ENCODE measurements around the gene CDPF1.

GRCh38 chr22:46229701-46230100 is 20.4 kb downstream of the CDPF1 start:
- TF ChIP-seq CTCF (IDR thresholded peaks at IDR 0.05) (no peak), POLR2AphosphoS5 (IDR thresholded peaks at IDR 0.05; ENCODE audit: low read depth, low read length) (no peak), SIN3A (IDR thresholded peaks at IDR 0.05; ENCODE audit: borderline replicate concordance, insufficient read depth, low read depth, low read length) (no peak), TCF7L2 (IDR thresholded peaks at IDR 0.05; ENCODE audit: low read depth, low read length) (no peak)
- TF ChIP-seq, protein P1, sequence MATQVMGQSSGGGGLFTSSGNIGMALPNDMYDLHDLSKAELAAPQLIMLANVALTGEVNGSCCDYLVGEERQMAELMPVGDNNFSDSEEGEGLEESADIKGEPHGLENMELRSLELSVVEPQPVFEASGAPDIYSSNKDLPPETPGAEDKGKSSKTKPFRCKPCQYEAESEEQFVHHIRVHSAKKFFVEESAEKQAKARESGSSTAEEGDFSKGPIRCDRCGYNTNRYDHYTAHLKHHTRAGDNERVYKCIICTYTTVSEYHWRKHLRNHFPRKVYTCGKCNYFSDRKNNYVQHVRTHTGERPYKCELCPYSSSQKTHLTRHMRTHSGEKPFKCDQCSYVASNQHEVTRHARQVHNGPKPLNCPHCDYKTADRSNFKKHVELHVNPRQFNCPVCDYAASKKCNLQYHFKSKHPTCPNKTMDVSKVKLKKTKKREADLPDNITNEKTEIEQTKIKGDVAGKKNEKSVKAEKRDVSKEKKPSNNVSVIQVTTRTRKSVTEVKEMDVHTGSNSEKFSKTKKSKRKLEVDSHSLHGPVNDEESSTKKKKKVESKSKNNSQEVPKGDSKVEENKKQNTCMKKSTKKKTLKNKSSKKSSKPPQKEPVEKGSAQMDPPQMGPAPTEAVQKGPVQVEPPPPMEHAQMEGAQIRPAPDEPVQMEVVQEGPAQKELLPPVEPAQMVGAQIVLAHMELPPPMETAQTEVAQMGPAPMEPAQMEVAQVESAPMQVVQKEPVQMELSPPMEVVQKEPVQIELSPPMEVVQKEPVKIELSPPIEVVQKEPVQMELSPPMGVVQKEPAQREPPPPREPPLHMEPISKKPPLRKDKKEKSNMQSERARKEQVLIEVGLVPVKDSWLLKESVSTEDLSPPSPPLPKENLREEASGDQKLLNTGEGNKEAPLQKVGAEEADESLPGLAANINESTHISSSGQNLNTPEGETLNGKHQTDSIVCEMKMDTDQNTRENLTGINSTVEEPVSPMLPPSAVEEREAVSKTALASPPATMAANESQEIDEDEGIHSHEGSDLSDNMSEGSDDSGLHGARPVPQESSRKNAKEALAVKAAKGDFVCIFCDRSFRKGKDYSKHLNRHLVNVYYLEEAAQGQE (IDR thresholded peaks at IDR 0.05; ENCODE audit: insufficient read depth in 1 of 2, low read depth in 2 of 2, low read length in 1 of 2), result no peak

All from Panc1 (cell line).